Panc1 (cell line): ENCODE measurements around the gene TTC16. TPM values are rescaled to one million over a fixed set of nuclear protein-coding genes. Genes with fewer than 3 reads are reported as not detected.

ENCODE experiments used
- ATAC-seq: fragments of 200-7000 bp; cut with Tn5 transposase; 2 replicates; pipeline ENCODE4 v1.9.1; 2020; ENCODE audit warnings: mild to moderate bottlenecking, moderate library complexity
- BruUV-seq: library from RNA; stranded (reverse); fragments of 400-500 nt; replicated peaks from 2 replicates; lab custom pipeline; 2021; lab: Mats Ljungman, UMichigan
- CTCF ChIA-PET: fragments of 300-600 bp; sonication (Branson Sonifier 250); formaldehyde crosslinking; loops from one replicate; lab custom pipeline; 2022; ENCODE audit warnings: antibody characterized with exemption; lab: Charles Lee
- POLR2A ChIA-PET: fragments of 300-600 bp; sonication (Branson Sonifier 250); formaldehyde crosslinking; loops from one replicate; lab custom pipeline; 2022; ENCODE audit warnings: antibody characterized with exemption; lab: Charles Lee
- DNase-seq: peaks from one replicate; pipeline ENCODE4 v3.0.0-alpha.2; 2010; ENCODE audit warnings: low read depth, low spot score
- H3K27ac ChIP-seq: 2 replicates; pipeline ENCODE4 v1.5.1; 2011; ENCODE audit warnings: mild to moderate bottlenecking, low read length, inconsistent platforms
- H3K27me3 ChIP-seq: fragments of 200-500 bp; sonication (Bioruptor generic); 2 replicates; pipeline ENCODE4 v1.6.0; 2014; ENCODE audit warnings: low read length, inconsistent platforms; ENCODE audit not compliant: control insufficient read depth, insufficient read depth
- H3K36me3 ChIP-seq: fragments of 200-500 bp; sonication (Bioruptor generic); 2 replicates; pipeline ENCODE4 v1.5.1; 2014; ENCODE audit warnings: inconsistent platforms, mild to moderate bottlenecking, low read length, moderate library complexity; ENCODE audit not compliant: control insufficient read depth, insufficient read depth
- H3K4me1 ChIP-seq: 2 replicates; pipeline ENCODE4 v1.5.1; 2011; ENCODE audit warnings: inconsistent platforms, mild to moderate bottlenecking, low read length, moderate library complexity; ENCODE audit not compliant: control insufficient read depth, insufficient read depth
- H3K4me3 ChIP-seq, 2 experiments: 2 replicates each; pipeline ENCODE4 v1.5.1; 2011 to 2012; ENCODE audit warnings: low read depth in 2 of 2, low read length in 2 of 2, mild to moderate bottlenecking in 2 of 2, inconsistent platforms in 1 of 2, moderate library complexity in 1 of 2
- H3K9me3 ChIP-seq: fragments of 200-500 bp; sonication (Bioruptor generic); 2 replicates; pipeline ENCODE4 v1.5.1; 2014; ENCODE audit warnings: low read depth, mild to moderate bottlenecking, inconsistent platforms, low read length, moderate library complexity; ENCODE audit not compliant: control insufficient read depth, insufficient read depth
- CTCF ChIP-seq: fragments of 450-650 bp; IDR thresholded peaks from 2 replicates; pipeline ENCODE4 v1.5.1; 2017; ENCODE audit warnings: mild to moderate bottlenecking
- POLR2AphosphoS5 ChIP-seq: IDR thresholded peaks from 2 replicates; pipeline ENCODE4 v1.6.1; 2012; ENCODE audit warnings: mild to moderate bottlenecking, low read depth, low read length, moderate library complexity
- REST ChIP-seq, 2 experiments: IDR thresholded peaks; 2 replicates each; pipeline ENCODE4 v1.6.1; 2011 to 2012; ENCODE audit warnings: low read depth in 2 of 2, control low read depth in 1 of 2, low read length in 1 of 2, mild to moderate bottlenecking in 1 of 2, moderate library complexity in 1 of 2; ENCODE audit not compliant: insufficient read depth in 1 of 2
- SIN3A ChIP-seq: IDR thresholded peaks from 2 replicates; pipeline ENCODE4 v1.6.1; 2012; ENCODE audit warnings: low read depth, mild to moderate bottlenecking, low read length, moderate library complexity, borderline replicate concordance; ENCODE audit not compliant: insufficient read depth
- TCF7L2 ChIP-seq: IDR thresholded peaks from 2 replicates; pipeline ENCODE4 v1.6.1; 2011; ENCODE audit warnings: mild to moderate bottlenecking, low read depth, low read length, inconsistent platforms
- in situ Hi-C: cut with HindIII; loops from 2 replicates; pipeline ENCODE4 v1.10.0; 2016; ENCODE audit warnings: low sequenced_read_pairs, low pct_unique_long_range_greater_than_20kb
- intact Hi-C: fragments of 100-400 bp; cut with micrococcal nuclease; formaldehyde crosslinking; loops from one replicate; pipeline ENCODE4 v1.10.0; 2022; ENCODE audit not compliant: unreplicated experiment
- total RNA-seq: library from RNA; stranded (reverse); gene quantifications from one replicate; pipeline ENCODE4 v1.2.1, GENCODE V29; 2021; ENCODE audit not compliant: unreplicated experiment

The TTC16 gene
- total RNA-seq, 1 experiment from 2014 or later = 0.05 TPM

DNA sequence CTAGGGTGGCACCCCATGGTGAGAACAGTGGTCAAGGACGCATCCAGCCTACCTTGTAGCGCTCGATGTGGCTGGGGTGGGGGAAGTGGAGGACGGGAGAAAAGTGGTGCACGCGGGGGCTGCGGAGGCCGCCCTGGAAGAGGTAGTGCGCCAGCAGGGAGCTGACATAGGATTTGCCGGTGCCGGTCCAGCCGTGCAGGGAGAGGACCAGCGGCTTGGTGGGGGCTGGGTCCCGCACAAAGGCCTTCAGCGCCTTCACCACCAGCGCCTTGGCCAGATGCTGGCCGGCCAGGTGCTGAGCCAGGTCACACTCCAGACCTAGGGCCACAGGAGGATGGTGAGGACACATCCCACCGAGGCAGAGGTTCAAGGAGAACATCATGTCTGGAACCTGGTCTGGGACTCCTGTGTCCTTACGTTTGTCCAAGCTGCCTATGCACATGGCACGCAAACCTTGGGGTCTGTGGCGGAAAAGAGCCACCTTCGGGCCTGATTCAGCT lies 18.4 kb downstream of the TTC16 start:
- H3K27ac ChIP-seq = peak overlapping the region; percentile 44
- H3K9me3 ChIP-seq = no peaks in the 10 kb centered on the region
- ChIA-PET CTCF (interaction anchor here (0.6 to 1.4 kb wide), 6 partner anchors 9 to 135 kb away, joined by 3 to 14 read pairs (median 3); no protein-coding TSS in a partner anchor), POLR2A (no interaction called here)
- DNase-seq (no peak), ATAC-seq (0 out of 2 replicates have a peak, but pooled peaks have one; percentile 1)
- H3K4me3 ChIP-seq = peak overlapping the region; percentile 63 to 65
- TF ChIP-seq POLR2AphosphoS5 (no peak), CTCF (no peak; the same call in 1 of the 2 replicates), SIN3A (no peak), REST (IDR thresholded peaks at IDR 0.05; ENCODE audit: insufficient read depth in 1 of 2, low read depth in 2 of 2, low read length in 1 of 2) (no peak), TCF7L2 (no peak)
- in situ Hi-C loops = no loop called here
- H3K4me1 ChIP-seq = no peaks in the 10 kb centered on the region
- intact Hi-C loops = loop anchor here (2.0 to 10.0 kb wide), 2 partner anchors 51 to 149 kb away; no protein-coding TSS in a partner anchor
- TSS peak; percentile 76 for BruUV-seq
- H3K27me3 ChIP-seq = no peaks in the 10 kb centered on the region
- no peaks in the 10 kb centered on the region for H3K36me3 ChIP-seq

- Histone ChIP-seq H3K27me3 (no peaks in the 10 kb centered on the region), H3K27ac (peak within 1 kb of the TSS; percentile 44), H3K9me3 (no peaks in the 10 kb centered on the region), H3K4me1 (no peaks in the 10 kb centered on the region), H3K4me3 (peak within 1 kb of the TSS; percentile 63 to 65), H3K36me3 (no peaks in the 10 kb centered on the region)
- ChIA-PET POLR2A (interaction anchor here (0.6 to 0.7 kb wide), 2 partner anchors 11 to 68 kb away, joined by 3 read pairs; no protein-coding TSS in a partner anchor), CTCF (interaction anchor here (0.6 to 1.4 kb wide), 10 partner anchors 10 to 185 kb away, joined by 3 to 14 read pairs (median 3); no protein-coding TSS in a partner anchor)
- BruUV-seq = no TSS peak
- DNase-seq (peak; percentile 70), ATAC-seq (peak; percentile 98)
- TF ChIP-seq POLR2AphosphoS5 (peak; percentile 54), CTCF (peak; percentile 81), REST (IDR thresholded peaks at IDR 0.05; ENCODE audit: insufficient read depth in 1 of 2, low read depth in 2 of 2, low read length in 1 of 2) (no peak), TCF7L2 (no peak), SIN3A (0 out of 2 replicates have a peak, but pooled peaks have one; percentile 48)
- intact Hi-C loops = loop anchor here (2.0 to 10.0 kb wide), 2 partner anchors 50 to 150 kb away; no protein-coding TSS in a partner anchor
- in situ Hi-C loops = no loop called here
These were observed 19.1 kb downstream of the TTC16 start, which contains the start of gene TOR2A for GRCh38 chr9:127734747-127735529. TSS of gene TOR2A (minus strand) at chr9:127735294. CDS start at chr9:127735270, 24 bp downstream.
